CD4-positive, alpha-beta T cell treated with Interleukin-17A for 1 hour (primary cell): Measurements from ENCODE around the gene PDE7B.
A peak's percentile ranks its signal among the peaks of the same experiment; 100 is the strongest.
"Not testable (repeated sequence)": the region's sequence is repeated elsewhere in the genome, so short reads cannot be mapped to it uniquely, and the experiment has no call there.

Experiments
- DNase-seq: peaks from one replicate; pipeline ENCODE4 v3.0.0-alpha.2; 2020

The PDE7B gene

DNA sequence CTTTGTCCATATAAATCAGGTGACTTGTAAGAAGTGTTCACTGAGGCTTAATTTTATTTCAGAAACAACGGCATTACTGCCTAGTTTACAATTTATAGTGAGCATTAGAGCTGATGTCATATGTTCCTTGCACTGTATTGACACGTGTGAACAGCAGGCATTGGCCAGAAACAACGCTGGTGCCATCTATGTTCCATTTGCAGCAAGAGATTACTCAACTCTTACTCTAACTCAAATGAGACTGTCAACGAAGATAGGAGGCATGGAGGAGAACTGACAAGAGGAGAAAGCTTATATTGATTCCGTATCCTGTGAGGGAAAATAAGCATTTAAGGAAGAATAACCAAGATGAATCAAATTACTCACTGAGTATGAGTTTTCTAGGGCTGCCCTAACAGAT is 350.2 kb downstream of the PDE7B start:
- no peak for DNase-seq

DNA sequence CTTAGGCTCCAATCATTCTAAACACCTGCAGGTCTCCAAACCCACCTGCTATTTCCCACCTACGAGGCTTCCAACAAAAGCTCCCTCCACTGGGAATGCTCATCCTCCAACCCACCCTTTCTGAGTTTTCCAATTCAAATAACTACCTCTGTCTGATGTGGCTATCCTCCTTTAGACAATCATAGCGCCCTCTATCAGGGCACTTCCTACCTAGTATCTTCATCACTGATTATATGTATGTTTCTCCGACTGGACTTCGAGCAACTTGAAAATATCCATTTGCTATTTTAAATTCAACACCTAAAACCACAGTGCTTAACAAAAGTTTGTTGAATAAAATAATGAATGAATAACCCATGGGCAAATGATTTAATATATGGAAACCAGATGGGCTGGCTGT is 357.3 kb downstream of the PDE7B start:
- no peak for DNase-seq

DNA sequence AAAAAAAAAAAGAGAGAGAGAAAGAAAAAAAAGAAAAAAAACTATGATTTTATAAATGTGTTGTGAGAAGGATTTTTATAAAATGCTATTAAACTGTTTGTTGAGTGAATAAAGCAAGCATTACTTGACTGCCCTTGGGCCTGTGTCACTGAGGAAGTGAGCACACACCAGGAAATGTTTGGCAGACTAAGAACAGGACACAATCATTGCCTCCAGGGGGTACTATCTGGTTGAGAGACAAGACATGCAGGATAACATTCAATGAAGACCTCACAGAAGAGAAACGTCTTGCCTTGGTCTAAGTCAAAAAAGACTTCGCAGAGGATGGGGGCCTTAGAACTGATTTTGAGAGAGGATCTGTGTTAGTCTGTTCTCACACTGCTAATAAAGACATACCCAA is 358.0 kb downstream of the PDE7B start:
- DNase-seq = no peak

DNA sequence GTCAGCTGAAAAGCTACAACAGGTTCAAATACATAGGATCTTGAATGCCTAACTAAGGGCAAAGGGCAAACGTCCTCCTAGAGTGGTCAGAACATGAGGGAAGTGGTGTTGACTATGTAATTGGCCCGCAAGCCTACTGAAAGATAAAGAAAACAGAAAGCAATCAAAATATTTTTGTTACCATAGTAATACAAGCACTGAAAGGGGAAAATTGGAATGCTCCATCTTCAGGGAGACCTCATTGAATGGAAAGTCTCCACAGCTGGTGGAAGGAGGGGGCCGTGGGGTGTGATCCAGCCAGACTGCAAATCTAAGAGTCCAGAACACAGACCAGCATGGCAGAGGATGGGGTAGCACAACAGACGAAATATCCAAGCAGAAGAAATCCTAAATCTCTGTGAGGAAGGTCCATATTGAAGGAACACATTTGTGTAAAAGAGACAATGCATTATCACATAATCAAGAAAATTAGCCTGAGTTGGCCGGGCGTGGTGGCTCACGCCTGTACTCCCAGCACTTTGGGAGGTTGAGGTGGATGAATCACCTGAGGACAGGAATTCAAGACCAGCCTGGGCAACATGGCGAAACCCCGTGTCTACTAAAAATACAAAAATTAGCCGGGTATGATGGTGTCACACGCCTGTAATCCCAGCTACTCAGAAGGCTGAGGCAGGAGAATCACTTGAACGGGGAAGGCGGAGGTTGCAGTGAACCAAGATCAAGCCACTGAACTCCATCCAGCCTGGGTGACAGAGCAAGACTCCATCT is 359.1 kb downstream of the PDE7B start:
- DNase-seq = no peak

DNA sequence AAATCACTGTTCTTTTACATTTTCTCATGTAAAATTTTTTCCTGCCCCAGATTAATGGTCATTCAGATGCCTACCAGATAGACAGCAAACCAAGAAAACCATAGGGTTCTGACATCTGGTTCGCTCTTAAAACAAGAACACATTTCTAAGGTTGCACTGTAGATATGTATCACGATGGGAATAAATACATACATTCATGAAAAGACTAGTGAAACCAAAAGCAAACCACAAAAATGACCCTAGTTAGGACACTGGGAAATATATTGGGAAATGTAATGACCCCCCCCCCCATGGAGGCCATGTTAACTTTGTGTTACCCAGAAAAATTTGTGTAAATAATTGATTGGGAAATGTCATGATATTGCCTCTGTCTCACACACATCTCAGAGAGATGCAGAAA is 361.1 kb downstream of the PDE7B start:
- no peak for DNase-seq

DNA sequence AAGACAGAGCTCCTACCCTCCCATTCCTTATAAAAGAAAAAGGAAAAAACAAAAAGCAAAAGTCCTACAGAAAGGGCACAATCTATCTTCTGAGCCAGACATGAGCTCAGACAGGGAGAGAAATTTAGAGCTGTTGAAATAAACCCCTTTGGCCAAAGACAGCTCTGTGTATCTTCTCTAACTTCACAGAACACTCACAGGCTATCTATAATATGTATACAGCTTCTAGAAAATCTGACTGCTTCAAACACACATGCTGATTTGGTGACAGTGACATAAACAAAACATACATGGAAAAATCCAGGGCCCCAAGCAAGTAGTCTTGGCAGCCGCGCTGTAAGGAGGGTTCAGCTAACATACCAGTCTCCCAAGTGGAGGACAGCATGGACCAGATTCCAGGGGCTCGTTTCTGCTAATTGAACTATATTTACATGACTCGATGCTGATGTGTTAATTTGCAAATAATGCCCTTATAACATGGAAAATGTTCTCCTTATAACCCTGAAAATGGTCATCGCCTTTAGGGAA is 361.6 kb downstream of the PDE7B start:
- DNase-seq = no peak

DNA sequence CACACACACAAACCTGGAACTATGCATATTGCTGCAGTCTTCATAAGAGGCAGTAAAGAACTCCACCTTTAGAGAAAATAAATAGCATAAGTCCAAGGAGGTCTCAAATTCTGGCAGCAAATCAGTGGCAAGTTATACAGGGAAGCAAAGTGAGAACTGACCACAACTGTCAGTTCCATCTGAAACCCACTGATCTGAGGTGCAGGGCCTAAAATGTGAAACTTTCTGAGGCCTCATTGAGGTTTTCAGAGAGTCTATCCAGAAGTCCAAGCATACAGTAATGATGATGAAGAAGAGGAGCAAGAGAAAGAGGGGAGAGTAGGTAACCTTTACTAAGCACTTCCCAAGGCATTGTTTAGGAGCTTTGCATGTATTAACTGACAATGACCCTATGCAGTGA is 362.4 kb downstream of the PDE7B start:
- no peak for DNase-seq

DNA sequence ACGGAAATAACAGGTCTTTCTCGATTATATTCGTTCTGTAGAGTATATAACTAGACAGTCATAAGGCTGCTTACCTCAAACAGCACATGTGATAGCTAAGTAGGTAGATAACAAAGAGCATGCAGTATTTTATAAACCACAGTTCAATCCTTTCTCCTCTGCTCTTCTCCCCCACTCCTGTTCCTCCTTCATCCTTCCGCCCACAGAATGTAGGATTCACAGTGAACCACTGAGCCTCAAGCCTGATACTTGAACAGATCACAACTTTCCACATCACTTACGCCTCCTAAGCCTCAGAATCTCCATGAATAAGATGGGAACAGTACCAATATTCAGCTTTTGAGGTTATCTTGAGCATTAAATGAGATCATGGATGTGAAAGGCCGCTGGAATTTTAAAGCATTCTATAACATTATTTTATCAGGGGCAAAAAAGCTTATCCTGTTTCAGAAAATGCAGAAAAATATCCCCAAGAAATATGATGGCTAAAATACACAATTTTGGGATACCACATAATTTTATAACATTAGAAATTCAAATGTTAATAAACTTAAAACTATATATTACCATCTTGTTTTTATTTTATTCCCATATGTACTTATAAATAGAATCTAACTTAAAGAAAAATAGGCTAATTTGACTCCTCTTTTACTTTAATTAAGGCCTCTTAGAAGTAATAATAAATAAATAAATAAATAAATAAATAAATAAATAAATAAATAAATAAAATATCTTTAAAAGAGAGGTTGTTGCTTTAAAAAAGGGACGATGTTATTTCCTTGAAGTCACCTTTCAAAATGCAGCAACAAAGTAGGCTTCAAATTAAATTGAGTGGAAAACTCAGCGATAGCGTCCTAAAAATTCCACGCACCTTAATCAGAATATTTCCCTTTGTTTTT is 365.3 kb downstream of the PDE7B start:
- no peak for DNase-seq

DNA sequence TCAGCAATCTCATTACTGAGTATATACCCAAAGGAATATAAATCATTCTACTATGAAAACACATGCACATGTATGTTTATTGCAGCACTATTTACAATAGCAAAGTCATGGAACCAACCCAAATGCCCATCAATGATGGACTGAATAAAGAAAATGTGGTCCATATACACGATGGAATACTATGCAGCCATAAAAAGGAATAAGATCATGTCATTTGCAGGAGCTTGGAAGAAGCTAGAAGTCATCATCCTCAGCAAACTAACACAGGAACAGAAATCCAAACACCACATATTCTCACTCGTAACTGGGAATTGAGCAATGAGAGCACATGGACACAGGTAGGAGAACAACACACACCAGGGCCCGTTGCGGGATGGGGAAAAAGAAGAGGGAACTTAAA is 373.5 kb downstream of the PDE7B start:
- DNase-seq = not testable (repeated sequence)

DNA sequence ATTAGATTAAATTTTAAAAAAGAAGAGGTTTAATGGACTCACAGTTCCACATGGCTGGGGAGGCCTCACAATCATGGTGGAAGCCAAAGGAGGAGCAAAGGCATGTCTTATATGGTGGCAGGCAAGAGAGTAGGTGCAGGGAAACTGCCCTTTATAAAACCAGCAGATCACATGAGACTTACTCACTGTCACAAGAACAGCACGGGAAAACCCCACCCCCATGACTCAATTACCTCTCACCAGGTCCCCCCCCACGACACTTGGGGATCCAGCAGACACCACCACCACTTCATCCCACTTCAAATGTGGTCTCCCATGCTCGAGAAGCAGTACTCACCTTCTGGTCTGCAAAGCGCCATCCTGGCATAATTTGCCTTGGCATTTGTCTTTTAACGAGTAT is 374.0 kb downstream of the PDE7B start:
- no peak for DNase-seq

DNA sequence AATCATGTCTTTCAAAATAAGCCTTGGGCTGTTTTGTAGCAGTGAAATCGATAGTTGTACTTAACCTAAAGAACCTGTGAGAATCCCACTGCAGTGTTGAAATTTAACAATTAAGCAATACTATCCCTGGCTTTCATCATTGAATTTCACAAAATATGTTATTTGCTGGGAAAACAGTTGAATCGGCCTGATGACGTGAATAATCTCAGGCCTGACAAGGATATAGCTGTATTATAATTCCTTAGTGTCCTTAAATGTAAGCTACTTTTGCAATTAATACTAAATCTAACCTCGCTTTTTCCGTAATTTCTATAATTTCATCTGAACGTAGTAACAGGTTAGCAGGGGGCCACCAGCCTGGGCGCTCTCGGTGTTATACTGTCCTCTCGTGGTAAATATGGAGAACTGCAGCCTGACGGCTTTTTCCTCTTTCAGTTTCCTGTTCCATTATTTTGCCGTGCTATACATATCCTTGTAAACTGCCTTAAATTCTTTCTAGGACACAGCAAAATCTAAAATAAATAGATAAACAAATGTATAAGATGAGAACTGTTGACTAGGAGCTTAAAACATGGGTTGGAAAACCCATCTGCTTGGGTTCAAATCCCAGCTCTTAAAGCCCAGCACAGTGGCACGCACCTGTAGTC is 374.6 kb downstream of the PDE7B start:
- peak; percentile 69 for DNase-seq

DNA sequence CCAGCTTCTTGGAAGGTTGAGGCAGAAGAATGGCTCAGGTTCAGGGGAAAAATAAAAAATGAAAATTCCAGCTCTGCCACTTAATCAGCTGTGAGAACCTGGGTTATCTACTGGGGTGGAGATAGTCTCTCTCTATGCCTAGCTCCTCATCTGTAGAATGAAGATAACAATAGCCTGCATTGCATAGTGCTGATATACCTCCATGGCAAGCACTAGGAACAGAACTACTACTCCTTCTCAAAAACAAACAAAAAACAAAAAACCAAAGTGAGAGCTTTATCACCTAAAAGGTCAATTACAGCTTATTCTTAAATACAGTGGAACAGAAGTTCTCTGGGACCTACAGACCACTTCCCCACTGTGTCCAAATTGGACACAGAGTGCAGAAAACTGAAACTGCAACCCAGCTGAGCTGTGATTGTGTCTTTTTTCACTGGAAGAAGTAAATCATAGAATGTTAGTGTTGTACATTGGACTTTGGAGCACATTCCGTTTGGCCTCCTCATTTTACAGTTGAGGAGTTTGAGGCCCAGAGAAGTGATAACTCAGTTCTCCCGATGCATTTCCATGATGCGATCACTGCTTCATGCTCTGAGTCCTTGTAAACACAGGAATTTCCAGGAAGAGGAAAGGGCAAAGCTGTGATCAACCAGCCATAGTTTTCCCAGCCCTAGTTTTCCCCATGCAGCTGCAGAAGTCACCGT is 375.3 kb downstream of the PDE7B start:
- no peak for DNase-seq

DNA sequence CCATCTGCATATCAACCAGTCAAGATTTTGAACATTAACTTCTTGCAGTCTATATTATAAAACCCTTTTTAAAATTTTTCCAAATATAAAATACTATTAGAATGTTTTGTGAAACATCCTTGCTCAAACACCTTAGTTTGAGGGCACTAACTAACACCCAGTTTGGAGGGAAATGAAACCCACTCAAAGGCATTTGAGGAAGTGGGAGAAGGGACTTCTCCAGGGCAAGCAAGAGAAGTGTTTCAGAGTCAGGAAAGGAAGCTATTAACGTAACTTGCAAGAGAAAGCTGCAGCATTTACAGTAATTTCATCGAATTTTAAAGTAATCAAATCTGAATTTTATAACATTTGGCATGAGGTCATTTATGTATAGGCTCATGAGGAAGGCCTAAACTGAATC is 377.3 kb downstream of the PDE7B start:
- DNase-seq = no peak

DNA sequence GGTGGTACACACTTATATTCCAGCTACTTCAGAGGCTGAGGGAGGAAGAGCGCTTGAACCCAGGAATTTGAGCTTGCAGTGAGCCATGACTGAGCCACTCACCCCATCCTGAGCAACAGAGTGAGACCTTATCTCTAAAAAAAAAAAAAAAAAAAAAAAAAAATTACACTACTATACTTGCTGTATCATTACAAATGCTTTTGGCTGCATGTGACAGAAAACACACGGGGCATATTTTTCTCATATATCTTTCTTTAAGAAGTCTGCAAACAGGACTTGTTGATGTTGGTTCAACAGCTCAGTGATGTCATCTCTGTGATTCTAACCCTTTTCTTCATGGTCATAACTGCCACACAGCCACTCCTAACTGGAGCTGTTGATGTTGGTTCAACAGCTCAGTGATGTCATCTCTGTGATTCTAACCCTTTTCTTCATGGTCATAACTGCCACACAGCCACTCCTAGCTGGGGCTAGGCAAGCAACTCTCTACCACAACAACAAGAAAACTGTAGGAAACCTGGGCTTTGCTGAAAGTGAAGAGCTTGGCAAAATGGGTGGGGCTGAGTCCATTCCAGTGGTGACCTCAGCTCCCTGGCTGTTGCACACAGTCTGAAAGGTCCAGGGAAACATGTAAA is 378.8 kb downstream of the PDE7B start:
- no peak for DNase-seq

DNA sequence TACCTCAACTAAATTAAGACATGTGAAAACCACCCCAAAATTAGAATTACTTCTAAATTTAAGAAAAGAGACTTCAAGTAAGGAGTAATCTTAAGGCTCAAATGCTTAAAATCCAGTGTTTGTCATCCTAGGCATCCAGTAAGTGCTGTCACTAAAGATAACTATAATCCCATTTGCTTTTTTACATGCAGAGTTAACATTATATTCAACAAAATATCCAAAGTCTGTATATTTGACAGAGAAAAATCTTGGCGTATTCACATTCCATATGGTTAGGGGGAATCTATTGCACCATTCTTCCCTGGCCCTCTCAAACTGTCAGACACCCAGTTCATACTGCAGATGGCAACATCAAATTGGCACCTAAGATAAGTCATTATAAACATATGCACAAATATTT is 381.2 kb downstream of the PDE7B start:
- DNase-seq = no peak

DNA sequence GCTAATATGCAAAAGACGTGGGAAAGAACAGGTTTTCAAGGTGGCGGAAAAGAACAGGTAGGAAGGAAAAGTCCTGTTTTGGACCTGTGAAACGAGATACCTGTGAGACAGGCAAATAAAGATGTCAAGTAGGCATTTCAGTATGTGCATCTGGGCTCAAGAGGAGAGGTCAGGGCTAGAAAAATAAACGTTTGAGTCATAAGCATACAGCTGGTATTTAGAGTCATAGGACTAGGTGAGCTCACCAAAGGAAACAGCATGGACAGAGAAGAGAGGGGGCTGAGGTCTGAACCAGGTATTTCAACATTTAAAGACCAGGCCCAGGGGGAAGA is 383.7 kb downstream of the PDE7B start:
- no peak for DNase-seq

DNA sequence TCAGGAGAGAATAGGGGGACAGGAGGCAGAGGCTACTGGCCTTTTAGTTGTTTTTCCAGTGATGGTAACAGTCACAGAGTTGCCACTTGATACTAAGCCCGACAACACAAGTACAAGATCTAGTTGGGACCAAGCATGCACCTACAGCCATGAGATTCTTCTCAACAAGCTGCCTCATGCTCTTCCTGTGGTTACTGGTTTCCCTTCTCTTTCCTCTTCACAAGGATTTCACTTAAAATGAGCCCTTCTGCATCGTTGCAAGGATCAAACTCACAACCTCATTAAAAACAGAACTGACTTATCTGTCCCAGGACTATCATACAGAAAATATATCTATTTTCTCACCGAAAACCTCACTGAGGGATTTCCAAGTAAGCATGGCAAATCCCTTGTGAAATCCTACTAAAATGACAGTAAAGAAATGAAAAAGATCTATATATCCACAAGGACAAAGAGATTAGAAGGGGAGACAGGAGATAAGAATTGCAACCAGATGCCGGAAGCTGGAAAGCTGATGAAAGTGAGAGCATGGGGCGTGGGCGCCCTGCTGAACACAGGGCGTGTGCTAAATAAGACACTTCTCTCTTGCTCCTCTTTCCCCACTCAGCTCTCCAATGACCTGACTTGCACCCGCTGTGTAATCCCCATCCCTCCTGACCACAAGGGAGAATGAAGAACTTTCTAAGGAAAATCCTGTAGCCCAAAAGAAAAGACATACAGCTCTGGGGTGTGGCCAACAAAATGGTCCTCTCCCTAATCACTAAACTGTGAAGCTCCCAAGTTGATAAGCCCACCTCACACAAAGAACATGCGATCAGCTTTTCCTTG is 385.2 kb downstream of the PDE7B start:
- DNase-seq = no peak

DNA sequence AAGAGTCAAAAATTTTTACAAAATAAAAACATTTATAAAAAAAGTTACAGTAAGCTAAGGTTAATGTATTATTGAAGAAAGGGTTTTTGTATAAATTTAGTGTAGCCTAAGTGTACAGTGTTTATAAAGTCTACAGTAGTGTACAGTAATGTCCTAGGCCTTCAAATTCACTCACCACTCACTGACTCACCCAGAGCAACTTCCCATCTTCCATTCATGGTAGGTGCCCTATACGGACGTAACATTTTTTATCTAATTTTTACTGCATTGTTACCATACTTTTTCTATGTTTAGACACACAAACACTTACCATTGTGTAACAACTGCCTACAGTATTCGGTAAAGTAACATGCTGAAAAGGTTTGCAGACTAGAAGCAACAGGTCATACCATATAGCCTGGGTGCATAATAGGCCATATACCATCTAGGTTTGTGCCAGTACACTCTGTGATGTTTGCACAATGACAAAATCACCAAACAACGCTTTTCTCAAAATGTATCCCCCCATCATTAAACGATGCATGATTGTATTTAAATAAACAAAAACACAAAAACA is 392.6 kb downstream of the PDE7B start:
- no peak for DNase-seq
